Peyer's patch (tissue), 4 donors: ENCODE results near the gene SDR39U1. TPM values are rescaled to one million over a fixed set of nuclear protein-coding genes. Genes with fewer than 3 reads are reported as not detected.
A peak's percentile ranks its signal among the peaks of the same experiment; 100 is the strongest.

ENCODE experiments used
- DNase-seq, 3 donors: peaks; one replicate each; pipeline ENCODE4 v3.0.0-alpha.2; 2017 to 2019
- H3K27ac ChIP-seq, 4 donors: fragments of 200-600 bp; sonication (generic); one replicate each; pipeline ENCODE4 v1.5.1; 2016 to 2019
- H3K27me3 ChIP-seq, 2 donors: fragments of 200-600 bp; sonication (generic); one replicate each; pipeline ENCODE4 v1.5.1; 2019
- H3K36me3 ChIP-seq, 3 donors: fragments of 200-600 bp; sonication (generic); one replicate each; pipeline ENCODE4 v1.5.1; 2016 to 2019
- H3K4me1 ChIP-seq, 4 donors: fragments of 200-600 bp; sonication (generic); one replicate each; pipeline ENCODE4 v1.5.1; 2016 to 2019
- H3K4me3 ChIP-seq, 4 donors: fragments of 200-600 bp; sonication (generic); 1 replicate in 3 of 4; 2 replicates in 1 of 4; pipeline ENCODE4 v1.5.1; 2016 to 2019; ENCODE audit warnings: mild to moderate bottlenecking in 1 of 4
- H3K9me3 ChIP-seq, 4 donors: fragments of 200-600 bp; sonication (generic); one replicate each; pipeline ENCODE4 v1.5.1; 2016 to 2019; ENCODE audit warnings: mild to moderate bottlenecking in 1 of 4
- POLR2A ChIP-seq, 2 donors: fragments of 450-650 bp; IDR thresholded peaks; one replicate each; pipeline ENCODE4 v1.5.1; 2017; ENCODE audit warnings: antibody characterized with exemption in 2 of 2, mild to moderate bottlenecking in 2 of 2, moderate library complexity in 2 of 2
- total RNA-seq, 4 donors: library from RNA; depleted of rRNA; stranded (reverse); fragments of >200 nt; gene quantifications; one replicate each; pipeline ENCODE4 v1.1.0, GENCODE V29; 2016
- TF ChIP-seq, protein P1 (sequence below), 6 experiments: fragments of 450-650 bp in 4 of 6; fragments of 200-600 bp in 2 of 6; sonication (generic) in 1 of 6; IDR thresholded peaks; one replicate each; pipeline ENCODE4 v1.5.1; 2017 to 2019; ENCODE audit warnings: antibody characterized with exemption in 6 of 6, mild to moderate bottlenecking in 3 of 6, moderate library complexity in 1 of 6

The SDR39U1 gene
- total RNA-seq, 4 donors from 2014 or later: 25.7 to 98.2 (median 48.9) TPM

- TF ChIP-seq POLR2A (IDR thresholded peaks at IDR 0.05): no peak
- TF ChIP-seq, protein P1, sequence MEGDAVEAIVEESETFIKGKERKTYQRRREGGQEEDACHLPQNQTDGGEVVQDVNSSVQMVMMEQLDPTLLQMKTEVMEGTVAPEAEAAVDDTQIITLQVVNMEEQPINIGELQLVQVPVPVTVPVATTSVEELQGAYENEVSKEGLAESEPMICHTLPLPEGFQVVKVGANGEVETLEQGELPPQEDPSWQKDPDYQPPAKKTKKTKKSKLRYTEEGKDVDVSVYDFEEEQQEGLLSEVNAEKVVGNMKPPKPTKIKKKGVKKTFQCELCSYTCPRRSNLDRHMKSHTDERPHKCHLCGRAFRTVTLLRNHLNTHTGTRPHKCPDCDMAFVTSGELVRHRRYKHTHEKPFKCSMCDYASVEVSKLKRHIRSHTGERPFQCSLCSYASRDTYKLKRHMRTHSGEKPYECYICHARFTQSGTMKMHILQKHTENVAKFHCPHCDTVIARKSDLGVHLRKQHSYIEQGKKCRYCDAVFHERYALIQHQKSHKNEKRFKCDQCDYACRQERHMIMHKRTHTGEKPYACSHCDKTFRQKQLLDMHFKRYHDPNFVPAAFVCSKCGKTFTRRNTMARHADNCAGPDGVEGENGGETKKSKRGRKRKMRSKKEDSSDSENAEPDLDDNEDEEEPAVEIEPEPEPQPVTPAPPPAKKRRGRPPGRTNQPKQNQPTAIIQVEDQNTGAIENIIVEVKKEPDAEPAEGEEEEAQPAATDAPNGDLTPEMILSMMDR (IDR thresholded peaks at IDR 0.05): no peak
These were observed 4.1 kb downstream of the SDR39U1 start for GRCh38 chr14:24438223-24439097.

GRCh38 chr14:24437736-24438067 is 4.9 kb downstream of the SDR39U1 start:
- H3K36me3 ChIP-seq: peaks cover 0 to 80% (median 0%) of the 10 kb centered on the region in 3 donors
- H3K9me3 ChIP-seq: no peaks in the 10 kb centered on the region
- no peak overlapping the region for H3K4me3 ChIP-seq
- no peak for TF ChIP-seq POLR2A (IDR thresholded peaks at IDR 0.05)
- TF ChIP-seq, protein P1 (IDR thresholded peaks at IDR 0.05): no peak
- H3K4me1 ChIP-seq: peaks cover 4 to 41% (median 6%) of the 10 kb centered on the region in 4 donors
- H3K27ac ChIP-seq: peak overlapping the region in 2 of 4 donors; percentile 33 to 40
- H3K27me3 ChIP-seq: no peaks in the 10 kb centered on the region
- no peak for DNase-seq

More at GRCh38 chr14:24438223-24439097, 4.1 kb downstream of the SDR39U1 start:
- no peak overlapping the region for H3K4me3 ChIP-seq
- no peaks in the 10 kb centered on the region for H3K9me3 ChIP-seq
- no peaks in the 10 kb centered on the region for H3K27me3 ChIP-seq
- peaks cover 4 to 40% (median 6%) of the 10 kb centered on the region in 4 donors for H3K4me1 ChIP-seq
- peak overlapping the region in 1 of 4 donors; percentile 10 for H3K27ac ChIP-seq
- H3K36me3 ChIP-seq: peaks cover 0 to 73% (median 0%) of the 10 kb centered on the region in 3 donors
- DNase-seq: no peak

GRCh38 chr14:24437020-24437735 is 5.4 kb downstream of the SDR39U1 start:
- Histone ChIP-seq H3K27ac (peak overlapping the region in 3 of 4 donors; percentile 33 to 46 (median 40)), H3K36me3 (peaks cover 0 to 85% (median 0%) of the 10 kb centered on the region in 3 donors), H3K27me3 (no peaks in the 10 kb centered on the region), H3K4me1 (peaks cover 4 to 46% (median 7%) of the 10 kb centered on the region in 4 donors), H3K4me3 (no peak overlapping the region), H3K9me3 (no peaks in the 10 kb centered on the region)
- TF ChIP-seq, protein P1 (IDR thresholded peaks at IDR 0.05): no peak
- no peak for TF ChIP-seq POLR2A (IDR thresholded peaks at IDR 0.05)
- DNase-seq: no peak

GRCh38 chr14:24436355-24437019 is 6.1 kb downstream of the SDR39U1 start:
- Histone ChIP-seq H3K4me1 (peaks cover 2 to 48% (median 9%) of the 10 kb centered on the region in 4 donors), H3K4me3 (no peak overlapping the region), H3K36me3 (peaks cover 0 to 88% (median 0%) of the 10 kb centered on the region in 3 donors), H3K27me3 (no peaks in the 10 kb centered on the region), H3K9me3 (no peaks in the 10 kb centered on the region), H3K27ac (peak overlapping the region in 3 of 4 donors; percentile 33 to 67 (median 46))
- DNase-seq: no peak
- TF ChIP-seq POLR2A (IDR thresholded peaks at IDR 0.05): no peak
- TF ChIP-seq, protein P1 (IDR thresholded peaks at IDR 0.05): peak; percentile 56 to 90 (median 82)

- TF ChIP-seq POLR2A (IDR thresholded peaks at IDR 0.05): no peak
- TF ChIP-seq, protein P1 (IDR thresholded peaks at IDR 0.05): no peak
- no peaks in the 10 kb centered on the region for H3K27me3 ChIP-seq
- H3K4me3 ChIP-seq: no peak overlapping the region
- H3K36me3 ChIP-seq: peaks cover 0 to 86% (median 0%) of the 10 kb centered on the region in 3 donors
- no peaks in the 10 kb centered on the region for H3K9me3 ChIP-seq
- H3K27ac ChIP-seq: peak overlapping the region in 3 of 4 donors; percentile 33 to 67 (median 46)
- DNase-seq: no peak
- peaks cover 0 to 48% (median 12%) of the 10 kb centered on the region in 4 donors for H3K4me1 ChIP-seq
These were observed 6.6 kb downstream of the SDR39U1 start for GRCh38 chr14:24435998-24436354.
